GM19240 (cell line): ENCODE measurements around the gene ZBTB25.

Source experiments
- DNase-seq: peaks from one replicate; pipeline ENCODE4 v3.0.0; 2011; ENCODE audit warnings: low spot score; ENCODE audit not compliant: insufficient read length

ZBTB25 gene

DNA sequence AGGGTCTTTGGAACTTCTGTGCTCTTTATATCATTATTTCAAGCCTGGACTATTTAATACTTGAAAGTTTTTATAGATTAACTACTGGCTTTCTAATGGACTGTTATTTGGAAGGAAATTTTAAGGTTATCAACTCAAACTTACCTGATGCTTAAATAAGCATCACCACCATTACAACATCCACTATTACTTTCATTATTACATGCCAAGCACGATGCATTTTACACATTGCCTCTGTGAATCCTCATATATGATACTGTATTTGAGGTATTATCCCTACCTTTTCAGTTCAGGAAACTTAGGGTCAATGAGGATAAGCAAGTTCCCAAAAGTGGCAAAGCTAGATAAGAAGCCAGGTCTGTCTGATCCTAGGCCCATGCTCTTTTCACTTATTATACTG lies 13.3 kb upstream of the ZBTB25 start:
- no peak for DNase-seq

- DNase-seq = no peak
Observed at GRCh38 chr14:64515053-64515452, 11.4 kb upstream of the ZBTB25 start.

- DNase-seq = no peak
Observed at GRCh38 chr14:64513271-64513670, 9.6 kb upstream of the ZBTB25 start.

DNA sequence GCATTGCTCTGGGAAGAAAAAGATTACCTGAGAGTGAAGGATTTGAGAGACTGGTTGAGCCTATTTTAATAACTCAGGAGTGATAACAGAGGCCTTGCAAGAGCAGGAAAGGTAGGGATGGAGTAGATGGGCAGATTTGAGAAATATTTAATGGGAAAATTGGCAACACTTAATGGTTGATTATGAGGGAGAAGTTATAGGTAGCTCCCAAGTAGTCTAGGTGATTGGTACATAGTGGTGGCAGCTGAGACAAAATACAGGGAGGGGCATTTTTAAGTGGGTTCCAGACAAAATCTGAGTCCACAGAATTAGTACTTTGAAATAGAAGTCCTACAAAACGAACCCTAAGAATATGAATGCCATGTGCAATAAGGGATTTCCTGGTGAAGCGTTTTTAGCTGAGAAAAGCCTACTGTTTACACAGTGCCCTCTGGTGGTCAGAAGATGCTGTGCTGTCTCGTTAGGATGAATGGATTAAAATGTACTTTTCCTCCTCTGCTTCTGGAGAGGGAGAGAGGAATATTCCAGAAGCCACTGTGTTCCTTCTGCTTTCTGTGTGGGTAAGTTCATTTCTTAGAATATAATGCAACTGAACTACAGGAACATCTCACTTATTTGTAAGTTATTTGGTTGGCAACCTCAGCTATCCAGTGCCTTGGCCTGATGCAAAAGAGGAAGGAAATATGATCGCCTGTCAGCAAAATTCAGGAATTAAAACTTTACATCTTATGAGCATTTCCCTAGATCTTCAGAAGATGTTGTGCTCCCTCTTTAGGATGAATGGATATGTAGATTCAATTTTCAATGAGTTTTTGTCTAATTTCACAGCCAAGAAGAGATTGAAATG lies 7.4 kb upstream of the ZBTB25 start:
- no peak for DNase-seq

- no peak for DNase-seq
Observed at GRCh38 chr14:64509036-64509435, 5.4 kb upstream of the ZBTB25 start.

DNA sequence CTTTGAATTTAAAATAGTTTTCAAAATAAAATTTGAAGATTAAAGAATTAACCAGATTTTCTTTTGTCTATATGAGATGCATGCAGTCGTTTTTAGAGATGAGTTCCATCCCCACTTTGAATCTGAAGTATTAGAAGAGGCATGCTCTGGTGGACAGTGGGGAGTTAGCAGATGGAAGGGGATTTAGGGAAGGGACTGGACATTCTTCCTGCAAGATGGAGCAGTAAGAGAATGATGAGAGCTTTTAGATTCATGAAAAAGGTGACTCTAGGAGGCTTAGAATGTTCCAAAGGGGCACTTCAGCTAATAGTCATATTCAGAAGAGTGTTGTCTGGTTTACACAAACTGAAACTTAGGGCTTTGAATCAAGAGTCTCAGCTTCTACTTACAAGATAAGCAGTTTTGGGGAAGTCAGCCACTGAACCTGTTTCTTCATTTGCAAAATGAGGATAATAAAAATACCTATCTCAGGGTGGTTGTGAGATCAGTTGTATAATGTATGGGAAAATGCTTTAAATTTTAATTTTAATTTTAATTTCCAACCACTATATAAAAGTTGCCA lies 4.7 kb upstream of the ZBTB25 start:
- no peak for DNase-seq

GRCh38 chr14:64507376-64508156 lies 3.9 kb upstream of the ZBTB25 start:
- no peak for DNase-seq

GRCh38 chr14:64506721-64507120 lies 3.1 kb upstream of the ZBTB25 start:
- DNase-seq = no peak

DNA sequence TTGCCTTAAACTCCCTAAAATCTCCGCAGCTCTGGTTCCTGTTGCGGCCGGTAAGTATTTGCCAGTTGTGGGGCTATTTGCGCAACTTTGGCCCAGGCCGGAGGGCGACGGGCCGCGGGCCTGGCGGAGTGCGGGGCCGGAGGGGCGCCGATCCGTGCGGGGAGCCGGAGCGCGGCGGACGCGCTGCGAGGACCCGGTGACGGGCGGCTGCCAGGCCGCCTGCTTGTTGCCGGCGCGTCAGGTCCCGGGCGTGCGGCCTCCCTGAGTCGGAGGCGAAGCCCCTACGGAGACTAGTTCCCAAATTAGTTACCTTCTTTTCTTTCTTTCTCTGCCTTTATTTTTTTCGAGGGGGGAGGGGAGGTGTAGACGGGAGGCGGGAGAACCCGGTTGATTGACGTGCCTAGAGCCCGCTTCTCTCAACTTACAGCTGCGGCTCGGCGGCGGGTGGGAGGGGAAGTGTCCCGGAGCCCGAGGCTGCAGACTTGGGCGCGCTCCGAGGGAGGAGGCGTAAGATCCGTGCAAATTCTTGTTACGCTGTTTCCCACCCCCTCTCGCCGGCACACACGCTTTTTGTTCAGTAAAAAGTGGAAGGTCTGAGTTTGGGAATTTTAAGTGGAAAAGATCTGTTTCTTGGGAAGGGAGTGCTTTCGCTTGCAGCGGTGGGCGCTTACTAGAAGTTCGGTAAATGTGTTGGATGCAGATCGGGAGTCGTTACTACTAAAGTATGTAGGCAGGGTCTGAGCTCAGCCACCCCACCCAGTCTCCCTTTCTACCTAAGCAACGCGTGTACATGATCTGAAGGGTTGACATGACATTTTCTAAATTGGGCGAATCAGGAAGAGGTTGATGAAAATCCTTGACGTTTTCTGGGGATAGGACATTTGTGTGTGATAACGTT lies 1.5 kb upstream of the ZBTB25 start:
- no peak for DNase-seq

DNA sequence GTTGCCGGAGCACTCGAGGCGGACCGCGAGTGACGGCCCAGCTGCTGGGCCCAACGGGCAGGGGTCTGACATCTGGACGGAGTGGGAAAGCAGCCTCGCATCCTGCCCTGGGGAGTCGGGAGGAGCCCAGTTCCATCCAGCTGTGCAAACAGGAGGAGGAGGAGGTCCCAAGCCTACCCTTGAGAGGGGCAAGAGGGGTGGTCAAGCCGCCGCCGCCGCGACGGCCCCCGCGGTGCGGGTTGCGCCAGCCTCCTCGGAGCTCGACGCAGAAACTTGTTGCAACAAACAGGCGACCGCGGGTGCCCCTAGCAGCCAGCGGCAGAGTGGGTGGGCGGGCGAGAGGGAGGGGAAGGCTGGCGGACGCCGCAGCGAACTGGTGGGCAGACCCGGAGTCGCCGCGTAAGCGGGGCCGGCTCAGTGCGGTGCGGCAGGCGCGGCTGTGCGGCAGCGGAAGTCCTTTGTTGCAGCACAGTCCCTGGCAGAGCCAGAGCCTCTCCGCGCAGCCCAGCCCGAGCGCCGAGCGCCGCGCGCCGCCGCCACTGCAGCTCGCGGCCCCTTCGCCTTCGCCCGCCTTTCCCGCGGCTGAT lies 765 bp upstream of the ZBTB25 start, which contains the start of gene ZBTB1:
Gene ZBTB1 (plus strand): TSS at position 461 of the 587 bp plus-strand sequence. CDS start 16,735 bp downstream, outside the sequence.
- no peak for DNase-seq

- DNase-seq = no peak
Observed at GRCh38 chr14:64502887-64503433, 678 bp downstream of the ZBTB25 start.

GRCh38 chr14:64502456-64502855 lies 1.2 kb downstream of the ZBTB25 start:
- no peak for DNase-seq

GRCh38 chr14:64501411-64502171 lies 2.0 kb downstream of the ZBTB25 start:
- no peak for DNase-seq

DNA sequence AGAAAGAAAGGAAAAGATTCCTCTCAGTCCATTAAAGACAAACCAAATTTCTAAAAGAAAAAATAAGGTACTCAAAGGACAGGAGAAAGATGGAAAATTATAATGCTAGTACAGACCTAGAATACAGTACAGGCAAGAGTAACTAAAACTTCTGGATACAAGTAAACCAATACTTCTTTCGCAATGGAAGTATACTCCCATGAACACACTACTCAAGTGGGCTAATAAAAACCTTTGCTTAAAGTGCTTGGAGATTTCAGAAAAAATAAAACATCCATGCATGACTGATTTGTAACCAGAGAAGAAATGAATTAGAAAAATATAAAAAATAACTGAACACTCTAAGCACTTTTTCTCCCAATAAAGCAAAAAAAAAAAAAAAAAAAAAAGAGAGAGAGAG lies 3.5 kb downstream of the ZBTB25 start:
- no peak for DNase-seq

- DNase-seq = no peak
Observed at GRCh38 chr14:64496764-64497163, 6.9 kb downstream of the ZBTB25 start.

- no peak for DNase-seq
Observed at GRCh38 chr14:64495252-64495651, 8.4 kb downstream of the ZBTB25 start.

GRCh38 chr14:64493455-64493854 lies 10.2 kb downstream of the ZBTB25 start:
- no peak for DNase-seq

DNA sequence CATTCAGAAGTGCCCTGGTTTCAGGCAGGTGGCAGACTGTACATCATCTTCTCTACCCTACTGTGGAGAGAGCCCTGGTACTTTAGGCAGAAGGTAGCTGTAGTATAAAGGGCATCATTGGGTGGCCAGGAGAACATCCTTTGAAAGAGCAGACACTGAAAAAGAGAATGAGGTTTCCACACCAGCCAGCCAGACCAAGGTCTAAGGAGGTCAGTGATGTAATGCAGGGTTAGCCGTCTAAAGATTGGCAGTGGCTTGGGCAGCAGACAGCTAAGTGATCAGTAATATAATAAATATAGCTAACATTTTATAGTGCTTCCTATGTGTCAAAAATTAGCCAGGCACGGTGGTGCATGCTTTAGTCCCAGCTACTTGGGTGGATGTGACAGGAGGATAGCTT lies 12.0 kb downstream of the ZBTB25 start:
- DNase-seq = no peak

DNA sequence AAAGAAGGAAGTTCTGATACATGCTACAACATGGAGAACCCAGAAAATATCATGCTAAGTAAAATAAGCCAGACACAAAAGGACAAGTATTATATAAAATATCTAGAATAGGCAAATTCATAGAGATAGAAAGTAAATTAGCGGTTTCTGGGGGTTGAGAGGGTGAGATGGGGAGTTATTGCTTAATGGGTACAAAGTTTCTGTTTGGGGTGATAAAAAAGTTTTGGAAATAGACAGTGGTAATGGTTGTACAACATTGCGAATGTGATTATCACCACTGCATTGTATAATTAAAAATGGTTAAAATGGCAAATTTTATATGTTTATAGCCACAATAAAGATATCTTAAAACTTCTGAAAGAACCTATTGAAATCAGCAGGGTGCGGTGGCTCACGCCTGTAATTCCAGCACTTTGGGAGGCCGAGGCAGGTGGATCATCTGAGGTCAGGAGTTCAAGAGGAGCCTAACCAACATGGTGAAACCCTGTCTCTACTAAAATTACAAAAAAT lies 15.0 kb downstream of the ZBTB25 start:
- DNase-seq = no peak
